OCI-M1 (cell line): ENCODE measurements around the gene ARHGAP24.
"Not testable (repeated sequence)": the region's sequence is repeated elsewhere in the genome, so short reads cannot be mapped to it uniquely, and the experiment has no call there.

ENCODE experiments used
- DNase-seq: peaks from one replicate; lab custom pipeline; 2025; lab: John Stamatoyannopoulos, UW

The ARHGAP24 gene

DNA sequence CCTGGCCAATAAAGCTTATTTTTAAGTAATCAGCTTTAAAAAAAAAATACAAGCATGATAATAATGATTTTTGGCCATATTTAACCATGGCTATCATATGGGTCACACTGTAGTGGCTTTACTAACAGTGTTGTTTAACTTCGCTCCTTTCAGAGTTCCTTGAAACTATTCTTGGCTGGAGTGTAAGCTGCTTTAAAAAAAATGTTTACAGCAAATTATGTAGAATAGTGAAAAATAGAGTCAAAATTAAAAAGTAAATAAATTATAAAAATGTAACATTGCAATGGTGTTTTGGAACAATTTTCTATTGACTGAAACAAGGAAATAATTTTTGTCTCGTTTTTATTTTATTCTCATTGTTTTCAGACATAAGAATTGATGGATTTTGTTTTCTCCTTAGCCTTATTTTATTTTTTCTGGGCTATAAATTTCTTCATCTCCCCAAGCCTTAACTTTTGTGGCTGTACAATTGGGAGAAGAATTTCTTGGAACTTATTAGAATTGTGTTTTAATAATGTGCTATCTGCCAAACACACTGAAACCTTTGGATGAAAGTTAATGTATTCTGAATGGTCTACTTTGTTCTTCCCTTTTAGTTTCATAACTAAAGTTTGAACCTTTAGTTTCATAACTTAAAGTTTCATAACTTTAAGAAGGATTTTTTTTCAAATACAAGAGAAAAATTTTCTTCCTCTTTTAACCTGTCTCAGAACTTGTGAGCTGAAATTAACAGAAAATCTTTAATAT lies 182.0 kb downstream of the ARHGAP24 start:
- DNase-seq: peak; percentile 5

DNA sequence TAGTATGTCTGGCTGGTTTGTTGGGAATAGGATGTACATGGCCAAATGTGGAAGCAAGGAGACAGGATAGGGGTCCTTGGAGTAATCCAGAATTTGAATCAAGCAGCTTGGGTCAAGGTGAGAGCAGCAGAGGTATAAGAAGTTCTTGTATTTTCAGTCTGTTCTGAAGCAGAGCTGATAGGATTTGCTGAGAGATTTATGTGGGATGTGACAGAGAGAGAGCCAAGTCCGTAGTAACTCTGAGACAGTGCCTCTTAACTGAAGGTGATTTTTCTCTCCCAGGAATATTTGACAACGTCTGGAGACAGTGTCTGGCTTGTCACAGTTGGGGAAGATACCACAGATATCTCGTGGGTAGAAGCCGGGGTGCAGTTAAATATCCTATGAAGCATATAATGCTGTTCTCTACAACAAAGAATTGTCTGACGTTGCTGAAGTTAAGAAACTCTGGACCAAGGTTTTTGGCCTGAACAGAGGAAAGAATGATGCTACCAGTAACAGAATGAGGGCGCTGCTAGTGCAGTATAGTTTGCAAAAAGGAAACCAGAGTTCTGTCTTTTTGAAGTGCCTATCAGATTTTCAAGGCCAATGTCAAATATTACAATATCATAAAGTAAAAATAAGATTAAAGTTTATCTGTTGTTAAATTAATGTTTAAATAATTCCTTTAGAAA lies 184.0 kb downstream of the ARHGAP24 start:
- peak; percentile 60 for DNase-seq

DNA sequence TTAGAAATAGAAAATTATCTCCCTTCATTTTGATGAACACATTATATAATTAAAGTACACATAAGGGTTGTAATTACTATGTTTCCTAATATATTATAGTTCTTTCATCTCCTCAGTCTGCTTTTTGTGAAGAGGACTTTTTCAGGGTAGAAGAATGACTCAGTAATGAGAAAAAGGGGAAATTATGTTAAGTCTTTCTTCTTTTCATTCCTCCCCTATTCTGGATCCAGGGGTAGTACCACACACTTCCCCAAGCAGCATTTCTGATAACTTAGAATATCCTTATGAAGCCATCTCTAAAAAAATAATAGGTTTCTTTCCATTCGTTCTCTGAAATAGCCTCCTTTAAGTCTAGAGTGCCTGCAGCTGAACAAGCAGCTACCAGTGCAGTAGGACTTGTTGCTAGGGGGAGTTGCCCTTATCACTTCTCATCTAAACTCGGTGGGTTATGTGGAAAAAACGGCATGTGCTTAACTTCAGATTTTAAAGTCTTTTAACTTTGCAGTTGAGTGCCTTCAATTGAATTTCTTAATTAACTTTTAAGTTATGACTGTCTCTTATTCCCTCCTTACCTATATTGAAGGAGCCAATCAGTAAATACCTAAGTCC lies 184.8 kb downstream of the ARHGAP24 start:
- DNase-seq: peak; percentile 76

DNA sequence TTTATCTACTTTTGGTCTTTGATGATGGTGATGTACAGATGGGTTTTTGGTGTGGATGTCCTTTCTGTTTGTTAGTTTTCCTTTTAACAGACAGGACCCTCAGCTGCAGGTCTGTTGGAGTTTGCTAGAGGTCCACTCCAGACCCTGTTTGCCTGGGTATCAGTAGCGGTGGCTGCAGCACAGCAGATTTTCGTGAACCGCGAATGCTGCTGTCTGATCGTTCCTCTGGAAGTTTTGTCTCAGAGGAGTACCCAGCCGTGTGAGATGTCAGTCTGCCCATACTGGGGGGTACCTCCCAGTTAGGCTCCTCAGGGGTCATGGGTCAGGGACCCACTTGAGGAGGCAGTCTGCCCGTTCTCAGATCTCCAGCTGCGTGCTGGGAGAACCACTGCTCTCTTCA lies 191.7 kb downstream of the ARHGAP24 start:
- not testable (repeated sequence) for DNase-seq

DNA sequence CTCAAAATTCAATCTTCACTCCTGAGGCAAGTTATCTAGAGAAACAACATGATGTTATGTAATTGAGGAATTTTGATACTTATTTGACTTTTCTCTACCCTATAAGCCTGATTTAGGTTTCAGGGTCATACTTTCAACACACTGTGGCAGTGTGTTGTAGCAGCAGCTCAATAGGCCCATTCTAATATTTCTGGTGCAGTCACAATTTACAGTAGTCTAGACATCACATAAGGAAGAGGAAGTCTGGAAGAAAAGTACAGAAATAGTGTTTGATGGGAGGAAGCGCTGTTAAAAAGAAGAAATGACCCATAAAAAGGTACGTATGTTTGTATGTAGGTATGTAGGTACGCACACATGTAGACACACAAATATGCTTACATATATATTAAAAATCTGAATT lies 194.3 kb downstream of the ARHGAP24 start:
- no peak for DNase-seq

DNA sequence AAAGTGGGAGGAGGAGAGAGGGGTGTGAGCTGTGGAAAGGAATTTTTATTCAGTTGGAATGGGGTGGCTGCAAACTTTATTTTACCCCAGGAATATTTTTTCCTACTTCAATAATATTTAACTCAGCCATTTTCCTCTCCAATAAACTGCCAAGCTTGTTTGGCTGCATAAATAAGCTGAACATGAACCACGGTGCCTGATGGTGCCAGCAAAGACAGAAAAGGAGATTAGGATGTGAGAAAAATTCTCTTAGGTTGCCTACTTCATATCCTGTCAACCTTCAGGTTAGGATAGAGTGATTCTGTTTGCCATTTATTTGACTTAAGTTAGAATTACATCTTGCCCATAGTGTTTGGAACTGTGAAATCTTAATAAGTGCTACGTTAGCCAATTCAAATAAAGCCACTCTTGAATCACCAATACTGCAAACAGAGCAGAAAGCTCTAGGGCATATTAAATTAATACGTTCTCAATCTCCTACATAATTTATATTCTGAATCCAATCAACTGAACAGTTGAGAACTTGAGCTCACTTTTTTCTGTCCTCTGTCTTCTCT lies 195.1 kb downstream of the ARHGAP24 start:
- no peak for DNase-seq

DNA sequence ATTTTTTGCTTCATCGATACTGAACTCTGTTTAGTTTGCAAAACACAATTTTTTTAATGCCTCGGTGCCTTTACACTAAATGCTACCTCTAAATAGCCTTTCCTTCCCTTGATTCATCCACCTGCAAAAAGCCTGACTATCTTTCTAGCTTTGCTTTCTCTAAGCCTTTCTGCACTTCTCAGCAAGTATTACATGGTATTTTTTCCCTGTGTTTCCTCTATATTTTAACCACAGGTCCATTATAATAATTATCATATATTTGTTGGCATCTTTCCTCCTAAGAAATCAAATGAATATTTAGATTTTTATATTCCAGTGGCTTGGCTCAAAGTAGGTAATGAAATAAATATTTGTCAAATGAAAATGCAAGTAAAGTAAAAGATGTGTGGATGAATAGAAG lies 196.2 kb downstream of the ARHGAP24 start:
- no peak for DNase-seq

DNA sequence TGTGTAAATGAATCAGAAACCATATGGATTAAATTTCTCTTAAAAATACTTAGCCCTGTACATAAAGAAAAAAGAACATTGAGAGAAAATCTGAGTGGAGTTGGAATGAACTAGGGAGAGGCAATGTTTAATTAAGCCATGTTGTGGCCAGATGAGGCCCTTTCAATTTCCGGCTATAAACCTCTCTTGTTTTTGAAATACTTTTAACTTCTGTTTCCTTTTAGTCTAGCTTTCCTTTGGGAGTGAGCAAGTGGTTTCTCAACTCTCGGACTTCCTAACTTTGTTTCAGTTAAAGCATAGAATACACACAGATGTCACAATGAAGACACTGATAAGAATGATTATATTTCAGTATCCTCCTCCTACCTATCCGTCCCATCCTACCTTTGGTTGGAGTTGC lies 197.2 kb downstream of the ARHGAP24 start:
- DNase-seq: no peak

DNA sequence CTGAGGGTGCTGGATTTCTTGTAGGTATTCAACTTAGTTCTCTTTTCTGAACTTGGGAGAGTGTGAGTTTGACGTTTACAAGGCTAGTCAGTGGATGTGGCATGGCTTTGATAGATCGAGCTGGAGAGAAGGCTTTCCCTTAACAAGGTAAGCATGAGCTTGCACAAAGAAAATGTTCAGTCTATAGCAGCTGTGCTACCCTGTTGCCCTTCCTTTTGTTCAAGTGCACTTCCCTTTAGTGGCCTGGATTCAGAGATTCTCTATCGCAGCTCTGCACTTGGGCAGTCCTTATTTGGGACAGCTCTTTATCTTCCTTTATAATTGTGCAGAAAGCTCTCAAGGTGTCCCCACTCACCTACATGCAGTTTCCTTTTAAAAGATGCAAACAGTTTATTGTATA lies 198.0 kb downstream of the ARHGAP24 start:
- DNase-seq: peak; percentile 43

DNA sequence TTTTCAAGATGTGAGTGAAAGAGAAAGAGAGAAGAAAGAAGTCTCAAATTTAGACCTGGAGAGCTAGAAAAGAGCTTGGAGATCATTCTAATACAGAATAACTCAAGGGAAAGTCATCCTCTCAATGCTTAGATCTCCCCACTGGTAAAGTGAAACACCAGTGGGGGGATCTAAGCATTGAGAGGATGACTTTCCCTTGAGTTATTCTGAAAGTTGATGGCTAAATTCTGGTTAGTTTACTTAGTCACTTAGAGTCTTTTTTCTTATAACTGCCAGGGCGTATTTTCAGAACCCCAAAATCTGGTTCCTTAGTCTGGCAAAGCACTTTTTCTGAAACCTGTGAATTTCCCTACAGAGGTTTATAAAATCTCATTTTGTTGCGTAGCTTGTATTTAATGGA lies 198.6 kb downstream of the ARHGAP24 start:
- no peak for DNase-seq

DNA sequence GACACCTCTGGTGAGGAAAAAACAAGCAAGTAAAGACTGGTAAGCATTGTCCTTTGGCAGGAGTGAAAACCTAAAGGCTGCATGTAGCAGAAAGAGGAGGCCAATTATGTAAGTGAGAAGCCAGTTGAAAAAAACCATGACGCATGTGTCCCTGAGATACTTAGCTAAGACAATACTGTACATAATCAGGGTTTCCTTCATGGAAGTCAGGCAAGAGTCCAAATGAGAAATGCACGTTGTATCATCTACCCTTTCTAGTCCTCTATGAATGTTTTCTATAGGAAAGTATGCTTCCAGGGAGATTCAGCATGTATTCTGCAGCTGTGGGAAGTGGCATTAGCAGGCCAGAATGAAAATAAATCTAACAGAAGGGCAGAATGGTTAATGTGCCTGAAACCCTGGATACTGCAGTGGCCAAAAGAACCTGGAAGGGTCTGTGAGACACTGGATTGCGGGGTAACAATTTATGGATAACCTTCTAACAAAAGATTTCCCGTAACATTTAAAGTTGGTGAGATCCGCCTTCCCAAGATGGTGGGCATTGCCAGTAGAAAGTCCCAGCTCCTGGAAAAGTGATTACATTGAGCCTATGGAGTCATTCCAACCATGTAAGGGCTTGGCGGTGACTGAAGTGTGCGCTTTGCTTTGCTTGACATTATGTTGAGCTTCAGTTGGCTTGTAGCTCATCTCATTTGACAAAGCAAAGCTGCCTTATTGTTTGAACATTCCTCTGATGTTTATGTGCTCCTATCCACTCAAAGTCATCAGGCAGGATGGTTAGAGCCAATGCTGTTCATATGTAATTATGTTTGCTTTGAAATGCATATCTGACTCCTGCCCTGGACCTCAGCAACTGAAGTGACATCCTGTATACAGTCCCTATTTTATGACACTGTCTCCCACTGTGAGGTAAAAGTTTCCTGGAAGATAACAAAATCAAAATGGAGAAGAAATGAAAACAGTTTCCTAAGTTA lies 200.4 kb downstream of the ARHGAP24 start:
- DNase-seq: no peak

DNA sequence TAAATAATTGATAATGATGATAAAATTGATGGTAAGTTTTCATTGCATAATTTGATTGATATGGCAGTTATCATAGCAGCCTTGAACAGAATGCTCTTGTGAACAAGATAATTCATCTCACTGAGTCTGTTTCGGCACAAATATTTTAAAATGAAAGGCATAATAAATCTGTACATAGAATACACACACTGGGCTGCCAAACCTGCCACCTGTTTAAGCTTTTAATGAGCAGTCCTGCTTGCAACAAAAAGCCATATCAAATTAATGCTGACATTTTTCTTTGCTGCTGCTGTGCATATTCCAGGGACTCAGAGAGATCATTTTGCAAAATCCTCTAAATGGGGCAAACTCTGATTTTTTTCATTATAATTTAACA lies 201.1 kb downstream of the ARHGAP24 start:
- no peak for DNase-seq

DNA sequence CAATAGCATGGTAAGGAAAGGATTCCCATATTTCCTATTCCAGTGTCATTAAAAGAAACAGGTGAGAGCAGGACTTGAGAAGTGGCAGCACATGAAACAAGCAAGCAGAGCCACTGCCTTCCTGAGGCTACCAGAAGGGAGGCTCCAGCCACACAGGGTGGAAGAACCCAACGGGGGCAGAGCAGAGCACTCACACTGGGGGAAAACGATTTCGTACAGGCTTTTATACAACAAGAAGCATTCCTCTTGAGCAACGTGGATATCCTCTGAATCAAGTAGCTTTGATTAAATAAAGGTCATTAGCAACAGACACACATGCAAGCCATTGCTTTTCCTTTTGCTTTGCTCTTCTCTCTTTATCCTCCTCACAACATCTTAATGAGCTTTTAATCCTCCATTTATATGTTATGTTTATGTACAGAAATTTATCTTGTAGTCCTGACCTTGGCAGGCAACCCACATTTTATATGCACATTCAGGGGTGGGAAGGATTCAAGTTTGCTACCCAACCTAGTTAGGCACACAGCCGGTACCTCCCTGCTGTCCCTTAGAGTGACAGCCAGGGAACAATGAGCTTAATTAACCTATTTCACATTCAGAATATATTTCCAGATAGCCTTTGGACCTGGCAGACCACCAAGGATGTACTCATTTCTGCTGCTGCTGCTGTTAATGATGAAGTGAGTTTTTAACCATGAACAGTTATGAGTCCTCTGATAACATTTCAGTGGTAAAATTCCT lies 202.1 kb downstream of the ARHGAP24 start:
- peak; percentile 35 for DNase-seq

DNA sequence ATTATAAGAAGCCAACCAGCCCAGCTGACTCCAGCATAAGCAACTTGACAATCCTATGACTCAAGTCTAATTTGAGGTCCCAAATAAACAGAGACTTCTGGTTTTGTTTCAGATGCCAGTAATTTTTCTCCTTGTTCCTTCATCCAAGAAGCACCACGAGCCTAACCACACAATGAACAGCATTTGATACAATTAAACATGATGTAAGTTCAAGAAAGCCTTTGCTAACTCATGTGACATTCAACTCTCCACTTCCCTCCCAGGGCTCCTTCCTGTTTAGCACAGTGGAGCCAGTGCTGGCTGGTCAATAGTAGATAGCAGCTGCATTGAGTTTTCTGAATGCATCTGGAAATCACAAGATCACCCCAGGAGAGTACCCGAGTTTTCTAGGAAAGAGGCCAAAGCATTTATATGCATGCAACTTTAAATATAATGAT lies 206.3 kb downstream of the ARHGAP24 start:
- peak; percentile 96 for DNase-seq

DNA sequence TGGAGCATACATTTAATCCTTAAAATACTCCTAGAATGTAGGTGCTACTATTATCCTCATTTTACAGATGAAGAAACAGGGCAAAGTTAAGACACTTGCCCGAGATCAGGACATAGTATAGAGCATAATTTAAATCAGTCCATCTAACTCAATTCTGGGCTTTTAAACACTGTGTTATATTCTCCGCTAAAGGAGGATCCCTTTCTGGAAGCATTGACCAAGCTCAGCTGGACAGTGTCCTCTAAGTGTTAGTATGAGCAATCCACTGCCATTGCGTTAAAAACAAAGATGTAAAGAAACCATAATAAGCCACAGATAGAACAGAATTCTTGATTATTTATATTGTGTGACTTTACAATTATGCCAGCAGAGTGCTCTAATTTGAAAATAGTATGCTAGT lies 207.0 kb downstream of the ARHGAP24 start:
- DNase-seq: no peak

DNA sequence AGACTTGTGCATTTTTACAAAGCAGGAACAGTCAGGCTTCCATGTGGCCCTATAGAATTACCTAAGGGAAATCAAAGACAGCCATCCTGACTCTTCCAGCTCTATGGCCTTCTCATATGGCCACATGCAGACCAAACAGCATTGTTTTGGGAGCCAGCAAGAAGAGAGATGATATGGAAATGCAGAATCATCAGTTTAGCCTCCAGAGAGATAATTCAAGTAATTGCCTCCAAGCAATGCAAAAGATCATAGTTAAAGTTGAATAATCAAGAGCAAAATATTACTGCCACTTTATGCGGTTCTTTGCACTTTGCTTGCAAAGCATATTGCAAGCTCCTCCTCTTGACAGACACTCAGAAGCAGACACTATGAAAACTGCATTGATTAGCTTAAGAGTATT lies 207.4 kb downstream of the ARHGAP24 start:
- DNase-seq: peak; percentile 42

DNA sequence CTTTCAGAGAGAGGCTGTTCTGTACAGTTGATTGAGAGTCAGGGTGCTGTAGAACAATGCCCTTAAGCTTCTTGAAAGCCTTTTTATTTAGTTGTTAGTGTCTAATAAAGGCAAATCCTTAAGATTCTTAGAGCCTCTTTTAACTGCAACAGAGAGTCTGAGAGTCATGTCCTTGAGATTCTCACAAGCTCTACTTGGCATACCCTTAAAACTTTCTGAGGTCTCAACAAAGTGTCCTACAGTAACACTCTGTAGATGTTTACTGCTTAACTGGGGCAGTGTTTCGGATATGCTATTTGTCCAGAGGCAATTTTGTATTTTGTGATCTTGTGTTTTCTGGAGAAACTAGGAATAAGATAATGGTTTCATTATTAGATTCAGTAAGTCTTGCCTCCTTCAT lies 209.7 kb downstream of the ARHGAP24 start:
- DNase-seq: no peak

DNA sequence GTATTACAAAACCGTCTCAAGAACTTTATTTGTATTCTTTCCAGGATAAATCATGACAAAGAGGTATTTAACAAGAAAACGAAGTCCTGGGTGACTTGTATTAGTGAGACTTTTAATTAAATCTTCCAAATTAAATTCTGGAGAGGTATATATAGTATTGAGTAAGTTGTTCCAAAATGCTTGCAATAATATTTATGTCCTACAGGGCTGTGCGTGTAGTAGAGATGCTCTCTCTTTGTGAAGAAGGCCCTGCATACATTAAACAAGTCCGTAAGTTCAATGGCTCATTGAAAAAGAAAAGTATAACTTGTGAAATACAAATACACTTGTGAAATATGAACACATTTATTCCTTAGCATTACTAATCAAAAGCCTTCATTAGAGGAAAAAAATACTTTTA lies 211.4 kb downstream of the ARHGAP24 start:
- DNase-seq: peak; percentile 9

DNA sequence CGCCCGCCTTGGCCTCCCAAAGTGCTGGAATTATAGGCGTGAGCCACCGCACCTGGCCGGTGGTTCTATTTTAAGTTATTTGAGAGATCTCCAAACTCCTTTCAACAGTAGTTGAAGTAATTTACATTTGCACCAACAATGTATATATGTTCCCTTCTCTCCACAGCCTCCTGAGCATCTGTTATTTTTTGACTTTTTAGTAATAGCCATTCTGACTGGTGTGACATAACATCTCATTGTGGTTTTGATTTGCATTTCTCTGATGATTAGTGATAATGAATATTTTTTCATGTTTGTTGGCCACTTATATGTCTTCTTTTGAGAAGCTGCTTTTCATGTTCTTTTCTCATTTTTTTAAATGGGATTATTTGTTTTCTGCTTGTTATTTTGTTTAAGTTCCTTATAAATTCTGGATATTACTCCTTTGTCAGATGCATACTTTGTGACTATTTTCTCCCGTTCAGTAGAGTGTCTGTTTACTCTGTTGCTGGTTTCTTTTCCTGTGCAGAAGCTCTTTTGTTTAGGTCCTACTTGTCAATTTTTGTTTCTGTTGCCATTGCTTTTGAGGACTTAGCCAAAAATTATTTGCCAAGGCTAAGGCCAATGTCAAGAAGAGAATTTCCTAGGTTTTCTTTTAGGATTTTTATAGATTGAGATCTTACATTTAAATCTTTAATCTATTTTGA lies 213.2 kb downstream of the ARHGAP24 start:
- no peak for DNase-seq

DNA sequence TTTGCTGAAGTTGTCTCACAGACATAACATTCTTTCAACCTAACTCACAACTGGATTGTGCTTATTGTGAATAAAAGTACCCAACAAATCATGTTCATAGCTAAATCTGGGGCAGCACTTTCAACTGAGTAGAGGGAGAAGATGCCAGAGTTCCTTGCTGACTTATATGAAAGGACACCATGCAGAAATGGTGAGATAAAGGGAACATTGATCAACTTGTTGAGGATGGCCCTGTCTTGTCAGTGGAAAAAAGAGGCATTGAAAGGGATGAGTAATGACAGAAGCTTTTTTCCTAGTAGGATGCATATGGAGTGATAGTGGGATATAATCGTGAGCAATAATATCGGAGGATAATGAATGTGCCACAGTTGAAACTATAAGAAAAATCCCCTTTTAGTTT lies 221.7 kb downstream of the ARHGAP24 start:
- DNase-seq: no peak

DNA sequence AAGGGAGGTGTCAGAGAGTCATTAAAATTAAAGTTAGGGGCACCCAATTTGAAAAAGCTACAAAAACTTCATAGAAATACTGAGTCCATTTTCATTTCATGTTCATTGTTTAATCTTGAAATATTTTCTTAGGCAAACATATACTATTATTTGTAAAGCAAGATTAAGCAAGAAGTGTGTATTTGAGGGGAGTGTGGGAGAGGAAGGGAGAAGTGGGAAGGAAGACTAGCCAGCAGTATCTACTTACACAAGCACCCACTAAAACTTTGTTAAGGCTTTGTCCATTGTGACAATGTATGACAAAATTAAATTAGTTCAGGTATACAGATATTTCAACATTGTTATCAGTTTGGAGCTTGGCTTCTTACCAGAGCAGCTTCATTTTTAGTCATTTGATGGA lies 222.9 kb downstream of the ARHGAP24 start:
- no peak for DNase-seq
